Globus pallidus (tissue), 1 donor: Measurements from ENCODE around the gene PTGDS.
"Not testable (repeated sequence)": the region's sequence is repeated elsewhere in the genome, so short reads cannot be mapped to it uniquely, and the experiment has no call there.

ENCODE experiments used
- DNase-seq: peaks from one replicate; pipeline ENCODE4 v3.0.0-alpha.2; 2015; ENCODE audit warnings: low spot score

The PTGDS gene

DNA sequence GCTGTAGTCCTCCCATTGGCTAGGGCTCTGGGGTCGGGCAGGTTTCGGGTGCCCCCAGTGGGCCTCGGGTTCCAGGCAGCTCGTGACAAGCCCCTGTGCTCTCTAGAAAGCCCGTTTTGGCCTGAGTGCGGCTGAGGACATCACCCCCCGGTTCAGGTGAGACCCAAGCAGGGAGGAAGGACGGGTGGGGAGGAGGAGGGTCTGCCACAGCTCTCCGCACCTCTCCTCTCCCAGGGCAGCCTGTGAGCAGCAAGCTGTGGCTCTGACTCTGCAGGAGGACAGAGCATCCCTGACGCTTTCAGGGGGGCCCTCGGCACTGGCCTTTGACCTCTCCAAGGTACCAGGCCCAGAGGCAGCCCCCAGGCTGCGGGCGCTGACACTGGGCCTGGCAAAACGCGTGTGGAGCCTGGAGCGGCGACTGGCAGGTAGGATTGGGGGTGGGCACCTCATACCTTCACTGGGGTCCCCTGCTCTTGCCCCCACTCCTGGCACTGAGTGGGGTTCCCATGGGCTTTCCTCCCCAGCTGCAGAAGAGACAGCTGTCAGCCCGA lies 15.6 kb downstream of the PTGDS start:
- no peak for DNase-seq

DNA sequence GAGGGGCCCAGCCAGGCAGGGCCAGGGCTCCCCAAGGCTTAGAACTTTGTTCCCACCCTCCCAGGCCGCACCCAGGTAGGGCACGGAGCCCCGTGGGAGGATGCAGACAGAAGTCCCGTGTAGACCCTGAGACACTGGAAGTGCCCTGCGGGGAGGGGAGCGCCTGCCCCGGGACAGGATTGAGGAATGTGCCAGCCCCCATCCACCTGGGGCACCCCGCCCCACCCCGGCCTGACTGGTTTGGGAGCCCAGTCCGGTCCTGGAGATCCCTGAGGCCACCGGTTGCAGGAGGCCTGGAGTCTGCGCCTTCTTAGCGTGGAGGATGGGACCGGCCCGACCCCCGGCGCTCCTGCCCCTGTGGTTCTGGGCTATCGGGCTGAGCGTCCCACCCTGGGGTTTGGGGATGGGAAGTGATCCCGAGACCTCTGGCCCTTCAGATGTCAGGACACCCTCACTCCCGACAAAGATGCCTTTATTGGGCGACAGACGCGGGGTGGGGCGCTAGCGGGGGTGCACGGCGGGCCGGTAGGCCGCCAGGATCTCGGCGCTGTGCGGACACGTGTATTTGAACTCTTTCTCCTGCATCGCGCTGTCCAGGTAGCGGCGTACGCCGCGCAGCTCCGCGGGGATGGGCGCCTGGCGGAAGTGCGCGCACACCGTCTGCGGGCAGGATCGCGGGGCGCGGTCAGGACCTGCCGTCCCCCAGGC lies 17.0 kb downstream of the PTGDS start:
- no peak for DNase-seq

DNA sequence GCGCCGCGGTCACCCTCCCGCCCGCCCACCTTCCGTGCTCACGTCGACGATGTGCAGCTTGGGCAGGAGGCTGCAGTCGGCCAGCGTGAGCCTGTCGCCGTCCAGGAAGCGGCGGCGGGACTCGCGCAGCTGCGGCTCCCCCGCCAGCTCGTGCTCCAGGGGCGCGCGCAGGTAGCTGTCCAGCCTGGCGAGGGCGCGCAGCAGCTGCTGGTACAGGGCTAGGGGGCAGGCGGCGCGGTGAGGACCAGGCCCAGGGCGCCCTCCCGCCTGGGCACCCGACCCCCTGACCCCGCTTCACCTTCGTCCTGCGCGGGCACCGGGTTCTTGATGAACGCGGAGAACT lies 17.6 kb downstream of the PTGDS start:
- DNase-seq, result no peak

DNA sequence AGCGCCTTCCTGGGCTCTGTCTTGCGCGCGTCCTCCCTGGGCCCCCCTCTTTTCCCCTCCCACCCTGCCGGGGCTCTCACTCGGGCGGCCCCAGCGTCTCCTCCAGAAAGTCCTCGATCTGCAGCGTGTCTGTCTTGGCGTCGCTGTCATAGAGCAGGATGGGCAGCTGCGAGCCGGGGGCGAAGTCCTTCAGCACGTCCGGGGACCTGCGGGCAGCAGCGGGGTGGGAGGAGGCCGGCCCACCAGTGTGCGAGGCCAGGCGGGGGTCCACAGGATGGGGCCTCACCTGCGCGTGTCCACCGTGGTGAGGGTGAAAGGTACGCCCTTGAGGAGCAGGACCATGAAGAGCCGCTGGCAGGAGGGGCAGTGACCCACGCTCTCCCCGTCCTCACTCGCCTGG lies 18.1 kb downstream of the PTGDS start:
- DNase-seq, result no peak

DNA sequence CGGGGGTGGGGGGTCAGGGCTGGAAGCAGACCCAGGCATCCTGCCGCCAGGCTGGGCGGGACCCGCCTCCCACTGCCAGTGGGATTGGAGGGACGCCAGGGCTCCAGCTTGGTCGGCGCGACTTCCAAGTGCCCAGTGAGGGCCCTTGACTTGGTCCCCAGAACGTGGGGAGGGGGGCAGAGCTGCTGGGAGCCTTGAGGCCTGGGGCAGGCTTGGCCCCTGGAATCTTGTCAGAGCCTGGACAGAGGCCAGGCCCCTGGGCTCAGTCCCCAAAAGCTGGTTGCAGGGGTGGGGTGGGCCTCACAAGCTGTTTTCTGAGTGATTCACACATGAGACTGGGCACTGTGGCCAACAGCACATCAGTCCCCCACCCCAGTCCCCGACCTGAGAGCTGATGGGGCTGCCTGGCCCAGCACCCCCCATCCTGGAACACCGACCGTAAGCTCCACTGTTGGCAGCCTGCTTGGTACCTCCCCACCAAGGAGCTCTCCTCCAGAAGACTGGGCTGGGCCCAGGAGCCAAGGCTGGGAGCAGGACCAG lies 18.5 kb downstream of the PTGDS start:
- DNase-seq, result no peak

DNA sequence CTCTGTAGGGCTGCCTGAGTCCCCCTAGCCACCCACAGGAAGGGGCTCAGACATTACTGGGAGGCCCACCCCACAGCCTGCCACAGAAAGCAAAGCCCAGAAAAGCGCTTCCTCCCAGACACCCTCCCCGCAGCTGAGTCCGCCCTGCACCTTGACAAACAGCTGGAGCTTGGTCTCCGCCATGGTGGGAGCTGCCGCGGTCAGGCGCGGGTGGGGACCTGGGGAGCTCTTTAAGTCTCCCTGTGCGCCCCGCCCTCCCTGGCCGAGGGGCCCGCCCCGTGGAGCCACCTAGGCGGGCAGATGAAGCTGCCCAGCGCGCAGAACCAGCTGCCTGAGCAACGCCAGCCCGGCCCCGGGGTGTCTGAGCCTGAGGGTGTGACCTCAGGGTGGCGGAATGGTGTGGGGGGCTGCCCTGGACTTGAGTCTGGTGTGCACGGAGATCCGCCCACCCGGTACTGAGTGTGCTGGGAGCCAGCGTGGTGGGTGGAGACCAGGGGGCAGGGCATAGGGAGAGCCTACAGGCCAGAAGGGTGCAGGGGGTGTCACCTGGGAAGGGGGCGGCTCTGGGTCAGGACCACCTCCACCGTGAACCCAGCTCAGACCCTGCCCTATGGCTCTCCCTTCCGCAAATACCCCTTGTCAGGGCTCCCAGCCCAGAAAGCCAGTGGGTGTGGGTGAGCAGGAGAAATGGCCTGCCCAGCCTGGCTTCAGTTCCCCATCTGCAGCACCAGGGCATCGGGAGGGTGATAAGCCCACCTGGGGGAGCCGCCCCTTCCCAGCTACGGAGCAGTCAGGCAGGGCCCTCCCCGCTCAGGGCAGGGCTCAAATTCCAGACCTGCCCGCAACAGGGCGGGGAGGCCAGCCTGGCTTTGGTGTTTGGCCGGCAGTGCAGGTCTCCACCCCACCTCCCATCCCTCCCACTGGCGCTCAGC lies 19.3 kb downstream of the PTGDS start, which contains the start of gene CLIC3:
TSS of gene CLIC3 (minus strand) at position 208 of the 932 bp plus-strand sequence. CDS start at position 183, 25 bp downstream.
- no peak for DNase-seq

DNA sequence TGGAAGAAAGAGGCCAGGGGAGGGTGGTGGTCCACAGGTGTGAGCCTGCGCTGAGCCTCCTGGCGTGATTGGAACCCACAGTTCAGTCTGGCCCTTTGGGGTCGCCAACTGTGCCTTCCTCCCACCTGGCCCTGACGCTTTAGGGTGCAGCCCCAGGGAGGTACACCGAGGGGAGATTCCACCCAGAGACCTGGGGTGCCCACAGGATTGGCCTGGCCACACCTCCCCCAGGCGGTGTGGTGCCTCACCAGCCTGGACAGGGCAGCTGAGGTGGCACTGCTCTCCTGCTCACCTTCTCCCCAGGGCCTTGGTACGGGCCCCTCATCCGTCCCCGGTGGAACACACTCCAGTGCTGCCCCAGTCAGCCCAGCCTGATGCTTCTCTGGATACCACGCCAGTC lies 20.1 kb downstream of the PTGDS start:
- DNase-seq, result no peak

DNA sequence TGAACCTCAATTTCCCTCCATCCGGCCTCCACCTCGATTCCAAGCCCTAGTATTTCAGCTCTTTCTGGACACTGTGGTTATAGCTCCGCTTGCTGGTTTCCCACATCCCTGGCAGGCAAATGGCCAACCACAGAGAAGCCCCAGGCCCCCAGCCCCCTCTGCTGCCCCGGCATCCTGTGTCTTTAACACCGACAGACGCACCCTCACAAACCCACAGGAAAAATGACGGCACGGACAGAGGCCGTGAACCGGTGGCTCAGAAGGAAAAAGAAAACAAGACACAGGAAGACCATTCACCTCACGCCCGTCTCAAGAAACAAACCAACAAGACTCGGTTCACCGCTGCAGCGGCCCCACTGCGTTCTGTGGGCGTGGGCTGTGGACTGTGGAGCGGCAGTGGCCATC lies 20.5 kb downstream of the PTGDS start:
- no peak for DNase-seq

DNA sequence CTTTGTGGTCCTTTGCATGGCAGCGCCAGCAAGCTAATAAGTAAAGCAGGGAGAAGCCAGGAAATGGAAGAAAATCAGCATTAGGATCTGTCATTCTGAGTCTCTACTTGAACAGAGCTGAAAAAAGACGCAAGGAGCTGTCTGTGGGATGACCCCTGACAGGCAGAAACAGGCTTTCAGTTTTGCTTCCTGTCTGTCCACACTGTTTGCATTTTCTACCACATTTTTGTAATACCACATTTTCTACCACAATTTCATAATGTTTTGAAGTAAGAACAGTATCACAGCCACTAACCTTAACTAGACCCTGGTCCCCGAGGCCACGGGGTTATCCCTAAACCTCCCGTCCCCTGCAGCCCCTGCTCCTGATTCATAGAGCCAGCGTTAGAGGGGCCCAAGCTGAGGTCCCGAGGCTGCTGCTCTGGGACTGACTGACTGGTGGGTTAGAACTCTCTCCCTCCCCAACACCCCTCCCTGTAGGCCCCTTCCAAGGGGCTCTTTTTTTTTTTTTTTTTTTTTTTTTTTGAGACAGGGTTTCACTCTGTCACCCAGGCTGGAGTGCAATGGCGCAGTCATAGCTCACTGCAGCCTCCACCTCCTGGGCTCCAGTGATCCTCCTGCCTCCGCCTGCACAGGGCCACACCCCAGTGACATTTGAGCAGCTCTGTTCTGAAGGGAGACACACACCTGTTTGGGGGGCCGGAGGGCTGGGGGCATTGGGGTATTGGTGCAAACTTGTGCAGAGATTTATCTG lies 23.1 kb downstream of the PTGDS start:
- DNase-seq, result no peak

DNA sequence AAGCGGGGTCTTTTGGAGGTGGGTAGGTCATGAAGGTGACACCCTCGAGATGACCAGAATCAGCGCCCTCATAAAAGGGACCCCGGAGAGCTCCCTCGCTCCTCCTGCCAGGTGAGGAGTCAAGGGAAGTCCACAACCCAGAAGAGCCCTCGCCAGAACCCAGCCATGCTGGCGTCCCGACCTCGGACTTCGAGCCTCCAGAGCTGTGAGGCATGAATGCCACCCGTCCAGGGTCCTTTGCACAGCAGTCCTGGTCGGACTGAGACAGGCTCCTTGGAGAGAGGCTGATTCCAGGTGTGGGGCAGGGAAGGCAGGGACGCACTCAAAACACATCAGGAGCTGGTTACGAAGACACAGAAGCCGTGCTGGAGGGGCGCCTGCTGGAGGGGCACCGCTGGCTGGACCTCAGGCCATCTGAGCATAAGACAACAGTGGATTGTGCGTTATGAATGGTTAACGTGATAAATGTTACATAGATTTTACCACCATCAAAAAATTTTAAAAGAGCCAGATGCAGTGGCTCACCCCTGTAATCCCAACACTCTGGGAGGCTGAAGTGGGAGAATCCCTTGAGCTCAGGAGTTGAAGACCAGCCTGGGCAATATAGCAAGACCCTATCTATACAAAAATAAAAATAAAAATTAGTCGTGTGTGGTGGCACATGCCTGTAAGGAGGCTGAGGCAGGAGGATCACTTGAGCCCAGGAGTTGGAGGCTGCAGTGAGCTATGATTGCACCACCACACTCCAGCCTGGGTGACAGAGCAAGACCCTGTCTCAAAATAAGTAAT lies 24.7 kb downstream of the PTGDS start:
- no peak for DNase-seq

DNA sequence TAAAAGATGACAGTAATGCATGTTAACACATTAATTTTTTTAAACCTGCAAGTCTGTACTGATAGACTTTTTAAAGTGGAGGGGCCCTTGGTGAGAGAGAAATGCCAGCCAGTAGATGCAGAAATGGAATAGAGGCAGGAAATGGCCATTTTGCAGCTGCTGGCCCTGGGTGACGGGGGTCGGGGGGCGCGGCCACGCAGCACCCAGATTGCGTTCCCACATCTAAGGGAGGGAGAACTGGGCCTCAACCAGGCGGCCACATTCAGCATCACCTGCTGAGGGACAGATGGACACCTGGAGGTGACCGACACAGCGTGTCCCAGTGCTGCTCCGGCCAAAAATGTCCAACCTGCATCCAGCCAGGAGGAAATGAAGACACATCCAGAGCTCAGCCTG lies 25.3 kb downstream of the PTGDS start:
- no peak for DNase-seq

DNA sequence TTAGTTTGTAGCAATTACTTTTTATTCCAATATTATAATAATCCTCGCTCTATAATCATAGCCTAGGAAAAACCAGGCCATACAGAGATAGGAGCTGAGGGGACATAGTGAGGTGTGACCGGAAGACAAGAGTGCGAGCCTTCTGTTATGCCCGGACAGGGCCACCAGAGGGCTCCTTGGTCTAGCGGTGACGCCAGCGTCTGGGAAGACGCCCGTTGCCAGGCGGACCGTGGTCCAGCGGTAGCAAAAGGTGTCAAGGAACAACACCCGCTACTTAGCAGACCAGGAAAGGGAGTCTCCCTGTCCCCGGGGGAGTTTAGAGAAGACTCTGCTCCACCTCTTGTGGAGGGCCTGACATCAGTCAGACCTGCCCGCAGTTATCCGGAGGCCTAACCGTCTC lies 27.0 kb downstream of the PTGDS start:
- DNase-seq, result not testable (repeated sequence)

DNA sequence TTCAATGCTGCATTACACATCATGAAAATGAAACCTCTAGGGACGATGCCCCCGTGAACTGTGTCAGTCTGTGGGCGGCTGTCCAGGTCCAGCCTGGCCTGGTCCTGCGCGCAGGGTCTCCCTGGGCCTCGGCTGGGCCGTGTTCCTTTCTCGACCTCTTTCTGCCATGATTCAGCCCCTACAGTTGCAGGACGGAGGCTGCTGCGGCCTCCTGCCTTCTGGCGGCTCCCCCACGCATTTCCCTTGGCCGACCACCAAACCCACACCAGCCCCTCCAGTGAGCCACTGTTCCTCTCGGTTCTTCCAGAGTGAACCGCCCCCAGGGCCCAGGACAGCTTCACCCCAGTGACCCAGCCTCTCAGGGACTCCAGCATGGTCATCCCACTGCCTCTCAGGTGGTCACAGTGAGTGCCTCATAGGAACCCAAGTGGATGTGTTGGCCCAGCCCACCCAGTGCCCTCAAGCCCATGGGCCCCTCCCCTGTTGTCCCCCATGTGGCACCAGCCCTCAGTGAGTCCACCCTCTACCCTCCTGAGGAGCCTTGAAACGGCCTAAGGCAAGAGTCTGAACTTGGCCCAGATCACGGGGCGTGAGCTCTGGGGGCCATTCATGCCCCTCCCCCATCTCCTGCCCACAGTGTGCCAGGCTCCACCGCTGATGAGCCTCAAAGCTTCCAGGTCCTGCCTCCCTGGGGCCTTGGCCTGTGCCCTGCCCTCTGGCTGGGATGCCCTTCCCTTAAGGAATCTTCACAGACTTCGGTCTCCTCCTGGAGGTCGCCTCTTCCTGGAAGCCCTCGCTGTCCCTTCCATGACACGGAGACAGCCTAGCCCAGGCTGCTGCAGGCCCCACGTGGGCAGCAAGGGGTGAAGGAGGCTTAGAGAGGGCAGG lies 29.1 kb downstream of the PTGDS start:
- DNase-seq, result no peak

DNA sequence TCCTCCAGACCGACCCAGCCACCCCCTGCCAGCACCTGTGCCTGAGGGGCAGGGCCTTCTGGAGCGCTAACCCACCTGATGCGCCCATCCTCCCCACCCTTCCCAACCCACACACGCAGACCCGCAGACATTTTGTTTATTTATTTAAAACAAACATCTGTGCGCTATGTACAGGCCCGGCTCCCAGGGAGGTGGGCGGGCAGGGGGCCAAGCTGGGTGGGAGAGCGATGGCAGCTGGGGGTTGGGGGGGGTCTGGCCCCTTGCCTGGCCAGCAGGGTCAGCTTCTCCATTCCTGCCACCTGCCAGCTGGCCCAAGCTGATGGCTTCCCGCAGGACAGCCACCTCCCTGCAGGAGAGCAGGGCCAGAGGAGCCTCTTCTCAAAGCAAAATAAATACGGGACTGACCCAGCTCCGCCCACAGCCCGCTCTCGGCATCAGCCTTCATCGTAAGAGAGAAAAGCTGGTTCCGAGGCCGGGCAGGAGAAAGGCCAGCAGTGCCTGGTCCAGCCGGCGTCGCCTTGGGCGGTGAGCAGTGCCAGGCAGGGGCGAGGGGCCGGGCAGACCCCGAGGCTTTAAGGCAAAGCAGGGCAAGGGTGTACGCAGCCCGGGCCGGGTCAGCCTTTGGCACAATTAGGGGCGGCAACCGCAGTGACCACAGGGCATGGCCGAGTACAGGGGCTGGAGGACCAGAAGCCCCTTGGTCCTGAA lies 30.0 kb downstream of the PTGDS start:
- DNase-seq, result no peak

DNA sequence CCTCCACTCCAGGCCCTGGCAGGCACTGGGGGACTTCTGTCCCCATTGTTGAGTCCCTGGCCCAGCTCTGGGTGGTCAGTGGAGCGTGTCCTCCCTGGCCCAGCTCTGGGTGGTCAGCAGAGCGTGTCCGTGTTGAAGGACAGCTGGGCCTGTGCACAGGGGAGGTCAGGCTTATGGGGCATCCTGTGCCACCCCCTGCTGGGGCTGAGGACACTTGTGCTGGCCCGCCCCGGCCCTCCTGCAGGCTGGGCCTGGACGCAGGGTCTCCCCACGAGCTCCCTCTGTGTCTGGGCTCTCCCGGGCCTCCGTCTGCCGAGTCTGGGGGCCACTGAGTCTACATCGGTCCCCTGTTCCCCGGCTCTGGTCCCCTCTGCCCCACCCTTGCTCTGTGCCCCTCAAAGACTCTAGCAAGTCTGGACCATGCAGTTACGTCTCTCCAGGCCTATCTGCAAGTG lies 30.5 kb downstream of the PTGDS start:
- DNase-seq, result no peak

DNA sequence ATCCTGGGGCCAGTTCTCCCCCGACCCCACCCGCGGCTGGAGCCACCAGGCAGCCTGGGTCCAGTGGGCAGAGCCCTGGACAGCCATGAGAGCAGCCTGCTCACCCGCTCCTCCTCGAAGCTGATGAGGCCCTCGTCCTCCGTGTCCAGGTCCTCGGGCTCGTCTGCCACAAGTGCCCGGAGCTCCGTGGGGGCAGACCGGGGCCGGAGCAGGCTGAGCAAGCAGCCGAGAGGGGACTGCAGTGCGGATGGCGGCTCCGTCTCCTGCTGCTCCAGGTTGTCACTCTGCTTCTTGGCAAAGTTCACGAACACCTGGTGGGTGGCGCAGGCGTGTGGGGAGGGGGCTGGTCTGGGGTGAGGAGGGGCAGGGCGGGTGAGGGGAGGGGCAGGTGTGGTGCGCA lies 31.0 kb downstream of the PTGDS start:
- no peak for DNase-seq

DNA sequence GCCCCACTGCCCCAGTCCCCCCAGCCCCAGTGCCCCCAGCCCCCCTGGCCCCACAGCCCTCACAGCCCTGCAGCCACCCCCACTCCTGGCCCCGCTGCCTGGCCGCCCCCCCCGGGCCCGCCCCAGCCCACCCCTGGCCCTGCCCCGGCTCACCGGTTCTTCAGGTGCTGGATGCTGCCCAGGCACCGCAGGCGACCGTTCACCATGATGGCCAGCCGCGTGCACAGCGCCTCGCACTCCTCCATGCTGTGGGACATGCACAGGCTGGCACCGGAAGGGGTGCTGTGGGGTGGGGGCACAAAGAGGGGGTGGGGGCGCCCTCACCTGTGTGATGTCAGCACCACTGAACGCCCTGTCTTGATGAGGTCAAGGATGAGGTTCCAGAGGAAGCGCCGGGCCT lies 31.9 kb downstream of the PTGDS start:
- DNase-seq, result no peak

DNA sequence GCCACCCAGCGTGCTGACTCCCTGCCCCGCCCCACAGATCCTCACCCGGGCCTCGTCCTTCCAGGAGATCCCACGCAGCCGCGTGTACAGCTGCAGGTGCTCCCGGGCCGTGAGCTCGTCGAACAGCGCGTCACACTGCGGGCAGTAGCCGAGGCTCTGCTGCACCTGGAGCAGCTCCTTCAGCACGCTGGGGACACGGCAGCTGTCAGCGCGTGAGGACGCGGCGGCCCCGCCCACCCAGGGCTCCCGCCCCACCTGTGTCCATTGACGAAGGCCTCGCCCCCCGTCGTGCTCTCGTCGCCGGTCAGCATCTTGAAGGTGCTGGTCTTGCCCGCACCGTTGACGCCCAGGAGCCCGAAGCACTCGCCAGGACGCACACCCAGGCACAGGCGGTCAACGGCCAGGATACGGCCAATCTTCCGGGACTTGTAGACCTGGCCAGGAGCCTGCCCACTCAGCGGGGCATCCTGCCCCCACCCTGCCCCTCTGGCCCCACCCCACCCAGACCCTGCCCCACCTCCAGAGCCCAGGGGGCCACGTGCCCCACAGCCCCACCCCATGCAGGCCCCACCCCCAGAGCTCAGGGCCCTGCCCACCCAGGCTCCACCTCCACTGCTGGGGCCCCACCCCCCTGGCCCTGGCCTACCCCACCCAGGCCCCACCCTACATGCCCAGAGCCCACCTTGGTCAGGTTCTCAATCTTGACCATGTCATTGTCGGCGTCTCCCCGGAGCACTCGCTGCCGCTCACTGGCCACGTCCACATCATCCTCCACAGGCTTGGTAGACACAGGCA lies 32.8 kb downstream of the PTGDS start:
- DNase-seq, result no peak

DNA sequence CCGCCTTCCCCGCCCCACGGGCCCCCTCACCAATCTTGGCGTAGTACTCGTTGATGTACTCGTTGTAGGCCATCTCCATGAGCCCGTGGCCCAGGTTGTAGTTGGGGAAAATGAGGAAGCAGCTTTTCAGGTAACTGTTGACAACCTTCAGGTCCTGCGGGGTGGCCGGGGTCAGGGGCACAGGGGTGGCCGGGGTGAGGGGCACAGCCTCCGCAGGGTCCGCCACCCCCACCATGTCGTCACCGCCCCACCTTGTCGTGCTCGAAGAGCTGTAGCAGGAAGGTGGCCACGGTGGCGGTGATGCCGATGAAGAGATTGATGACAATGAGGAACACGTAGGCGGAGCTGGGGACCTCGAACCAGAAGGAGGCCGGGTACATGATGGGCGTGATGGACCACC lies 33.9 kb downstream of the PTGDS start:
- DNase-seq, result no peak
